HepG2 (cell line): ENCODE data around the gene RGL3. TPM values are rescaled to one million over a fixed set of nuclear protein-coding genes. Genes with fewer than 3 reads are reported as not detected.

Experiments used
- ADNP ChIP-seq: sonication (generic); formaldehyde crosslinking; IDR thresholded peaks from 2 replicates; pipeline ENCODE4 v1.4.0; 2020; ENCODE audit warnings: missing genetic modification reagents
- CSRNP2 ChIP-seq: sonication (generic); formaldehyde crosslinking; conservative IDR thresholded peaks from 2 replicates; pipeline ENCODE4 v1.8.0; 2022; ENCODE audit warnings: low read depth, missing genetic modification reagents
- DNMT3B ChIP-seq: conservative IDR thresholded peaks from 2 replicates; pipeline ENCODE4 v1.6.1; 2016; ENCODE audit warnings: missing biosample characterization, control low read depth
- FOXK1 ChIP-seq: sonication (generic); formaldehyde crosslinking; IDR thresholded peaks from 2 replicates; pipeline ENCODE4 v1.4.0; 2020; ENCODE audit warnings: low read depth, missing genetic modification reagents, borderline replicate concordance
- KIAA2018 ChIP-seq: sonication (generic); formaldehyde crosslinking; IDR thresholded peaks from 2 replicates; pipeline ENCODE4 v1.5.0; 2020; ENCODE audit warnings: mild to moderate bottlenecking, missing genetic modification reagents, borderline replicate concordance
- NPAS2 ChIP-seq: sonication (generic); formaldehyde crosslinking; IDR thresholded peaks from 2 replicates; pipeline ENCODE4 v1.8.0; 2022; ENCODE audit warnings: mild to moderate bottlenecking, missing genetic modification reagents, borderline replicate concordance
- PHB2 ChIP-seq: fragments of 450-650 bp; IDR thresholded peaks from 2 replicates; pipeline ENCODE4 v1.6.1; 2018; ENCODE audit not compliant: partially characterized antibody
- PRDM10 ChIP-seq: sonication (generic); formaldehyde crosslinking; IDR thresholded peaks from 2 replicates; pipeline ENCODE4 v1.4.0; 2020; ENCODE audit warnings: low read depth, missing genetic modification reagents
- TBL1XR1 ChIP-seq: fragments of 150-350 bp; IDR thresholded peaks from 2 replicates; pipeline ENCODE4 v1.6.1; 2014; ENCODE audit warnings: borderline replicate concordance, low read length; ENCODE audit not compliant: partially characterized antibody
- THAP8 ChIP-seq: sonication (generic); formaldehyde crosslinking; IDR thresholded peaks from 2 replicates; pipeline ENCODE4 v1.5.1; 2020; ENCODE audit warnings: missing genetic modification reagents, mild to moderate bottlenecking, borderline replicate concordance
- ZFP36 ChIP-seq: fragments of 150-350 bp; IDR thresholded peaks from 2 replicates; pipeline ENCODE4 v1.6.1; 2018; ENCODE audit warnings: borderline replicate concordance, low read length, low read depth; ENCODE audit not compliant: partially characterized antibody
- ZNF260 ChIP-seq: sonication (generic); formaldehyde crosslinking; IDR thresholded peaks from 2 replicates; pipeline ENCODE4 v1.4.0; 2020; ENCODE audit warnings: missing genetic modification reagents, low read depth, mild to moderate bottlenecking, borderline replicate concordance
- ZNF775 ChIP-seq: sonication (generic); formaldehyde crosslinking; IDR thresholded peaks from 2 replicates; pipeline ENCODE4 v1.4.0; 2020; ENCODE audit warnings: missing genetic modification reagents, mild to moderate bottlenecking, moderate library complexity, borderline replicate concordance
- polyA plus RNA-seq, 8 experiments: library from polyadenylated mRNA; depleted of rRNA in 3 of 8; stranded (reverse) in 7 of 8; unstranded in 1 of 8; fragments of >200 nt; fragmentation: Illumina TruSeq in 4 of 8; extraction: Trizol in 4 of 8; gene quantifications; 2 replicates each; pipeline versions ENCODE4 v1.2.1 to v1.2.3, GENCODE V29; 2011 to 2016; ENCODE audit warnings: low read depth in 4 of 8, missing spikeins in 1 of 8, mixed read lengths in 1 of 8; ENCODE audit not compliant: insufficient read depth in 1 of 8
- total RNA-seq, 5 experiments: library from RNA; depleted of rRNA; stranded (reverse); fragments of >200 nt; fragmentation: Illumina TruSeq; extraction: Trizol; gene quantifications; 2 replicates each; pipeline ENCODE4 v1.2.3, GENCODE V29; 2016; ENCODE audit warnings: low read depth in 1 of 5

RGL3 gene
- total and polyA plus RNA-seq, 2 of the 13 experiments (the other 11 are each of a cell fraction or from before 2014, with no cell fraction given): 4.2 to 7.6 TPM

GRCh38 chr19:11435057-11435832 lies 16.1 kb upstream of the RGL3 start, which contains the start of the genes ODAD3 and PRKCSH (continued):
- no peak for TF ChIP-seq KIAA2018
- peak; percentile 17 for TF ChIP-seq TBL1XR1
- TF ChIP-seq ZNF260 (CRISPR knock-in tag): no peak
- TF ChIP-seq ZNF775 (CRISPR knock-in tag): no peak
- peak; percentile 65; the same call in 1 of the 2 replicates for TF ChIP-seq PRDM10 (CRISPR knock-in tag)
- TF ChIP-seq ADNP (CRISPR knock-in tag): no peak
- TF ChIP-seq NPAS2 (CRISPR knock-in tag): no peak
- peak; percentile 14; the same call in 1 of the 2 replicates for TF ChIP-seq FOXK1 (CRISPR knock-in tag)
- 0 out of 2 replicates have a peak, but pooled peaks have one; percentile 60 for TF ChIP-seq THAP8
- TF ChIP-seq ZFP36: no peak
- TF ChIP-seq PHB2: no peak
- TF ChIP-seq DNMT3B (CRISPR knock-in tag): no peak
- no peak for TF ChIP-seq CSRNP2 (CRISPR knock-in tag)
